GM12874 (cell line): Measurements from ENCODE around the gene ERCC2.

Experiments
- CTCF ChIP-seq: IDR thresholded peaks from 2 replicates; pipeline ENCODE4 v1.5.1; 2011; ENCODE audit warnings: low read depth, mild to moderate bottlenecking, control low read depth, low read length, moderate library complexity; ENCODE audit not compliant: insufficient read depth

The ERCC2 gene

DNA sequence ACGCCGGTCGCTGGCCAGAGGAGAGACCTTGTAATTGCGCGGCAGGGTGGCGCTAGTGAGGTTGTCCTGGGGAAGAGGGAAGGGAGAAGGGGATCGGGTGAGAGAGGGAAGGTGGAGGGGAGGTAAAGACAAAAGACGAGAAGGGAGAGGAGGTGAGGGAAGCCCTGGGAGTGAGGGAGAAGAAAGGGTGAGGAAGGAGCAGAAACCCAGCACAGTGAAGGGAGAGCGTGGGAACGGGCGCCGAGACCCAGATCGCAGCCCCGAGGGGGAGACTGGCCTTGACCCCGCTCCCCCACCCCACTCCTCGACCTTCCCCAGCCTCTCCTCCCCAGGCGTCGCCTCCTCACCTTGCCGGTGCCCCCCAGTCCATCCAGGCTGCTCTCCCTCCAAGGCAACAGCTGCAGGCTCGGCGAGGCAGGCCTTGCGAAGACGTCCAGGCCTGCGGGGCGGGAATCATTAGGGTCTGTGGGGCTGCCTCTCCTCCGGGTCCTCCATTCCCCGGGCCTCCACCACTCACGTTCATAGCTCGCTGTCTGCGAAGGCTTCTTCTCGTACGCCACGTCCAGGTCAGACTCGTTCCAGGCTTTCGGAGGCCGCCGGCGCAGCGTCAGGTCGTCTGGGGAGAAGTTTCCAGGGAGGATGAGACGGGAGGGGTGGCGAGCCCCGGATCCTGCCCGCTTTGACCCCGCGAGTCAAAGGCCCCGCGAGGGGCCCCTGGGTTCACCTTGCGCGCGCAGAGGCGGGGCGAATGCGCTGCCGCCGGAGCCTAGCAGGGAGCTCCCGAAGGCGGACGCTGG is 25.6 kb upstream of the ERCC2 start:
- no peak for TF ChIP-seq CTCF

GRCh38 chr19:45391871-45392665 is 21.7 kb upstream of the ERCC2 start:
- TF ChIP-seq CTCF = no peak

GRCh38 chr19:45391346-45391745 is 21.0 kb upstream of the ERCC2 start:
- no peak for TF ChIP-seq CTCF

DNA sequence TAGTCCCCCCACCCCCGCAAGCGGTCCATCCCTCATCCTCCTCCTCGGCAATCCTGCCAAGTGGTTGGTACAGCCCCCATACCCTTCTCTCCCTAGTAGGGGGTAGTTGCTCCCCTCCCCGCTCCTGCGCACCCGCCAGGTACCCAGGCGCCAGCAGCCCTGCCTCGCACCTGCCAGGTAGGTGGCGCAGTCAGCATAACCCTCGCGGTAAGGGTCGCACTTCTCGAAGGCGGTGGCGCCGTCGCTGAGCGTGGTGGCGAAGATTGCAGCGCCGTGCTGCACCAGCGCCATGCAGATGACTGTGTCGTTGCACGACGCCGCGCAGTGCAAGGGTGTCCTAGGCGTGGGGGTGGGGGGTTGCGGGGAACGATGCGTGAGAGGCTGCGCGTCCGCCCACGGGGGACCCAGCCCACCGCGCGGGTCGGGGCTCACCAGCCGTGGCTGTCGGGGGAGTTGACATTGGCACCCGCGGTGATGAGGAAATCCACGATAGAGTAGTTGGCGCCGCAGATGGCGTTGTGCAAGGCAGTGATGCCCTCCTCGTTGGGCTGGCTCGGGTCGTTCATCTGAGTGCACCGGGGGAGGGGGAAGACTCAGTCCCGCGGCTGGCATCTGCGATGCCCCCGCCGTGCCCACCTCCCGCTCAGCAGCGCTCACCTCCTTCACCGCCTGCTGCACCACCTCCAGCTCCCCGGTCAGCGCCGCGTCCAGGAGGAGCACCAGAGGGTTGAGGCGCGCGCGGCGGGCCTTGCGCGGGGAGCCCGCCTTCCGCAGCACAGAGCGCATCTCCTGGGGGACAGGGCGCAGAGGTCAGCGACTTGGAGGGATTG is 15.2 kb upstream of the ERCC2 start:
- no peak for TF ChIP-seq CTCF

DNA sequence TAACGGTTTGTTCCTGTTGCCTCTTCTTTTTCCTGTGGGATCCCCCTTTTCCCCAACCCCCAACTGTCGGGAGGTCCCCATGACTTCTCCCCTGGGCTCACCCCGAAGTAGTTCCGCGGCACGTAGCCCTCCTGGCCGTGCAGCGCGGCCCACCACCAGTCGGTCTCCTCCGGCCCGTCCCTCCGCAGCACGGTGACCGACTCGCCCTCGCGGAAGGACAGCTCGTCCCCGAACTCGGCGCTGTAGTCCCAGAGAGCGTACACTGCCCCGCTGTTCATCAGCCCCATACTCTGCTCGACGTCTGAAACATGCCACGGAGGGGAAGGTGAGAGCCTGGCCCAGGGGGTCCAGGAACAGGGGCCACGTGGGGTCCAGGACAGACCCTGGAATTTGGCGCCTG is 12.1 kb upstream of the ERCC2 start:
- no peak for TF ChIP-seq CTCF

- TF ChIP-seq CTCF = no peak
These were observed 9.7 kb upstream of the ERCC2 start for GRCh38 chr19:45380107-45380506.
